Testis (tissue), 2 donors: Measurements from ENCODE around the gene GRM8.

ENCODE experiments used
- CTCF ChIP-seq, 3 experiments: fragments of 450-650 bp in 2 of 3; fragments of 200-600 bp in 1 of 3; sonication (generic) in 1 of 3; IDR thresholded peaks; one replicate each; pipeline ENCODE4 v1.5.1; 2016 to 2019; ENCODE audit warnings: antibody characterized with exemption in 3 of 3, mild to moderate bottlenecking in 2 of 3, moderate library complexity in 1 of 3
- POLR2A ChIP-seq: fragments of 450-650 bp; IDR thresholded peaks from one replicate; pipeline ENCODE4 v1.6.1; 2017; ENCODE audit warnings: antibody characterized with exemption, mild to moderate bottlenecking, moderate library complexity

GRCh38 chr7:126845331-126845730 is 407.4 kb downstream of the GRM8 start:
- no peak for TF ChIP-seq CTCF (IDR thresholded peaks at IDR 0.05)
- no peak for TF ChIP-seq POLR2A
